ENCODE results near the gene TTPAL.

DNA sequence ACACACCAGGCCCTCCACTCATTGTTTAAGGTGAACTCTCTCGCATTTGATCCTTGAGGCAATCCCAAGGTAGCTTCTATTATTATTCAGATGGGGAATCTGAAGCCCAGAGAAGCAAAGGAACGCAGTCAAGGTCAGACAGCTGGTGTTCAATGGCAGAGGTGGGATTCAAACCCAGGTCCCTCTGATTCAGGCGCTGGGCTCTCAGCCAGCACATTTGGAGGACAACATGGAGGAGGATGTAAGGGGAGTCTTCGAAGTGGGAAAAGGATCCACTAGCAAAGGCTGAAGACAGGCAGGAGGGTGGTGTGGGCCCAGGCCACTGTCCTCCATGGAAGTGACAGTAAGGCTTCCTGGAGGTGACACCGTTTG lies 13.9 kb upstream of the TTPAL start:
- TF ChIP-seq CHD1 (IDR thresholded peaks at IDR 0.05; ENCODE audit: low read length) = no peak
- no peak for TF ChIP-seq EZH2 (IDR thresholded peaks at IDR 0.05; ENCODE audit: borderline replicate concordance, low read depth, low read length)
- TF ChIP-seq, protein P1, sequence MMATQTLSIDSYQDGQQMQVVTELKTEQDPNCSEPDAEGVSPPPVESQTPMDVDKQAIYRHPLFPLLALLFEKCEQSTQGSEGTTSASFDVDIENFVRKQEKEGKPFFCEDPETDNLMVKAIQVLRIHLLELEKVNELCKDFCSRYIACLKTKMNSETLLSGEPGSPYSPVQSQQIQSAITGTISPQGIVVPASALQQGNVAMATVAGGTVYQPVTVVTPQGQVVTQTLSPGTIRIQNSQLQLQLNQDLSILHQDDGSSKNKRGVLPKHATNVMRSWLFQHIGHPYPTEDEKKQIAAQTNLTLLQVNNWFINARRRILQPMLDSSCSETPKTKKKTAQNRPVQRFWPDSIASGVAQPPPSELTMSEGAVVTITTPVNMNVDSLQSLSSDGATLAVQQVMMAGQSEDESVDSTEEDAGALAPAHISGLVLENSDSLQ (IDR thresholded peaks at IDR 0.05) = no peak

Measured in K562 (cell line).